ENCODE data around the gene FHIP1B. TPM values are rescaled to one million over a fixed set of nuclear protein-coding genes. Genes with fewer than 3 reads are reported as not detected.

The FHIP1B gene
- total RNA-seq, 1 experiment from 2014 or later, result 32.1 TPM

DNA sequence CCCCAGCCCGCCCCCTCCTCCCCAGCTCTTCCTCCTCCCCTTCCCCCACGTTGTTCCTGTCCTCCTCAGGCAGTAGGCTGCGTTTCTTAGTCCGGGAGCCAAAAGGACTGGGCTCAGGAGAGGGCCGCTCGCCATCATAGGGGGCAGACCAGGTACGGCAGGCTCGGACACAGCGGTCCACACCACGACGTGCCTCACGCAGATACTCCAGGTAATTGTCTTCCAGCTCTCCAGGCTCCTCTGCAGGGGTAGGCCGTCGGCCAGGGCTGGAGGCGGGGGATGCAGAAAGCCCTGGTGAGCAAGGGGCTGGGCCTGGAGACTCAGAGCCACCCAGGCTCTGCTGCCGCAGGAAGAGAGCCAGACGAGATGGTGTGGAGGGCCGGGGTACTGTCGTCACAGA, 16.7 kb downstream of the FHIP1B start:
- TF ChIP-seq, protein P1, sequence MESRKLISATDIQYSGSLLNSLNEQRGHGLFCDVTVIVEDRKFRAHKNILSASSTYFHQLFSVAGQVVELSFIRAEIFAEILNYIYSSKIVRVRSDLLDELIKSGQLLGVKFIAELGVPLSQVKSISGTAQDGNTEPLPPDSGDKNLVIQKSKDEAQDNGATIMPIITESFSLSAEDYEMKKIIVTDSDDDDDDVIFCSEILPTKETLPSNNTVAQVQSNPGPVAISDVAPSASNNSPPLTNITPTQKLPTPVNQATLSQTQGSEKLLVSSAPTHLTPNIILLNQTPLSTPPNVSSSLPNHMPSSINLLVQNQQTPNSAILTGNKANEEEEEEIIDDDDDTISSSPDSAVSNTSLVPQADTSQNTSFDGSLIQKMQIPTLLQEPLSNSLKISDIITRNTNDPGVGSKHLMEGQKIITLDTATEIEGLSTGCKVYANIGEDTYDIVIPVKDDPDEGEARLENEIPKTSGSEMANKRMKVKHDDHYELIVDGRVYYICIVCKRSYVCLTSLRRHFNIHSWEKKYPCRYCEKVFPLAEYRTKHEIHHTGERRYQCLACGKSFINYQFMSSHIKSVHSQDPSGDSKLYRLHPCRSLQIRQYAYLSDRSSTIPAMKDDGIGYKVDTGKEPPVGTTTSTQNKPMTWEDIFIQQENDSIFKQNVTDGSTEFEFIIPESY (IDR thresholded peaks at IDR 0.05; ENCODE audit: extremely low read depth, insufficient replicate concordance, low read length), result no peak
- TF ChIP-seq, protein P2, sequence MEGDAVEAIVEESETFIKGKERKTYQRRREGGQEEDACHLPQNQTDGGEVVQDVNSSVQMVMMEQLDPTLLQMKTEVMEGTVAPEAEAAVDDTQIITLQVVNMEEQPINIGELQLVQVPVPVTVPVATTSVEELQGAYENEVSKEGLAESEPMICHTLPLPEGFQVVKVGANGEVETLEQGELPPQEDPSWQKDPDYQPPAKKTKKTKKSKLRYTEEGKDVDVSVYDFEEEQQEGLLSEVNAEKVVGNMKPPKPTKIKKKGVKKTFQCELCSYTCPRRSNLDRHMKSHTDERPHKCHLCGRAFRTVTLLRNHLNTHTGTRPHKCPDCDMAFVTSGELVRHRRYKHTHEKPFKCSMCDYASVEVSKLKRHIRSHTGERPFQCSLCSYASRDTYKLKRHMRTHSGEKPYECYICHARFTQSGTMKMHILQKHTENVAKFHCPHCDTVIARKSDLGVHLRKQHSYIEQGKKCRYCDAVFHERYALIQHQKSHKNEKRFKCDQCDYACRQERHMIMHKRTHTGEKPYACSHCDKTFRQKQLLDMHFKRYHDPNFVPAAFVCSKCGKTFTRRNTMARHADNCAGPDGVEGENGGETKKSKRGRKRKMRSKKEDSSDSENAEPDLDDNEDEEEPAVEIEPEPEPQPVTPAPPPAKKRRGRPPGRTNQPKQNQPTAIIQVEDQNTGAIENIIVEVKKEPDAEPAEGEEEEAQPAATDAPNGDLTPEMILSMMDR (IDR thresholded peaks at IDR 0.05 in 2 of 3, conservative IDR thresholded peaks at IDR 0.05 in 1 of 3; ENCODE audit: borderline replicate concordance in 1 of 3, insufficient read depth in 1 of 3, low read depth in 2 of 3, low read length in 2 of 3), result no peak
- TF ChIP-seq ZNF274 (IDR thresholded peaks at IDR 0.05; ENCODE audit: low read depth, low read length), result no peak
- no peak for TF ChIP-seq EZH2phosphoT487 (IDR thresholded peaks at IDR 0.05; ENCODE audit: borderline replicate concordance)
- no peak for TF ChIP-seq RAD21 (IDR thresholded peaks at IDR 0.05; ENCODE audit: low read depth)
- TF ChIP-seq CBX3 (IDR thresholded peaks at IDR 0.05; ENCODE audit: low read depth), result no peak
- TF ChIP-seq, protein P3, sequence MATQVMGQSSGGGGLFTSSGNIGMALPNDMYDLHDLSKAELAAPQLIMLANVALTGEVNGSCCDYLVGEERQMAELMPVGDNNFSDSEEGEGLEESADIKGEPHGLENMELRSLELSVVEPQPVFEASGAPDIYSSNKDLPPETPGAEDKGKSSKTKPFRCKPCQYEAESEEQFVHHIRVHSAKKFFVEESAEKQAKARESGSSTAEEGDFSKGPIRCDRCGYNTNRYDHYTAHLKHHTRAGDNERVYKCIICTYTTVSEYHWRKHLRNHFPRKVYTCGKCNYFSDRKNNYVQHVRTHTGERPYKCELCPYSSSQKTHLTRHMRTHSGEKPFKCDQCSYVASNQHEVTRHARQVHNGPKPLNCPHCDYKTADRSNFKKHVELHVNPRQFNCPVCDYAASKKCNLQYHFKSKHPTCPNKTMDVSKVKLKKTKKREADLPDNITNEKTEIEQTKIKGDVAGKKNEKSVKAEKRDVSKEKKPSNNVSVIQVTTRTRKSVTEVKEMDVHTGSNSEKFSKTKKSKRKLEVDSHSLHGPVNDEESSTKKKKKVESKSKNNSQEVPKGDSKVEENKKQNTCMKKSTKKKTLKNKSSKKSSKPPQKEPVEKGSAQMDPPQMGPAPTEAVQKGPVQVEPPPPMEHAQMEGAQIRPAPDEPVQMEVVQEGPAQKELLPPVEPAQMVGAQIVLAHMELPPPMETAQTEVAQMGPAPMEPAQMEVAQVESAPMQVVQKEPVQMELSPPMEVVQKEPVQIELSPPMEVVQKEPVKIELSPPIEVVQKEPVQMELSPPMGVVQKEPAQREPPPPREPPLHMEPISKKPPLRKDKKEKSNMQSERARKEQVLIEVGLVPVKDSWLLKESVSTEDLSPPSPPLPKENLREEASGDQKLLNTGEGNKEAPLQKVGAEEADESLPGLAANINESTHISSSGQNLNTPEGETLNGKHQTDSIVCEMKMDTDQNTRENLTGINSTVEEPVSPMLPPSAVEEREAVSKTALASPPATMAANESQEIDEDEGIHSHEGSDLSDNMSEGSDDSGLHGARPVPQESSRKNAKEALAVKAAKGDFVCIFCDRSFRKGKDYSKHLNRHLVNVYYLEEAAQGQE (IDR thresholded peaks at IDR 0.05; ENCODE audit: low read depth), result no peak
- TF ChIP-seq SP1 (IDR thresholded peaks at IDR 0.05; ENCODE audit: low read depth), result no peak
- no peak for TF ChIP-seq ZFX (IDR thresholded peaks at IDR 0.05)
- TF ChIP-seq POLR2A (IDR thresholded peaks at IDR 0.05; ENCODE audit: borderline replicate concordance, extremely low read depth, insufficient read depth, insufficient read length), result no peak
- TF ChIP-seq FOSL1 (IDR thresholded peaks at IDR 0.05; ENCODE audit: low read depth), result no peak
- TF ChIP-seq TCF7L2 (IDR thresholded peaks at IDR 0.05; ENCODE audit: borderline replicate concordance, extremely low read depth, insufficient read depth, insufficient read length), result no peak
- TF ChIP-seq CEBPB (IDR thresholded peaks at IDR 0.05; ENCODE audit: low read depth), result no peak
- no peak for TF ChIP-seq EGR1 (IDR thresholded peaks at IDR 0.05; ENCODE audit: low read depth)
- TF ChIP-seq SRF (IDR thresholded peaks at IDR 0.05; ENCODE audit: low read depth), result no peak
- H3K4me2 ChIP-seq (ENCODE audit: low read length), result no peak overlapping the region
- no peaks in the 10 kb centered on the region for H3K79me2 ChIP-seq (ENCODE audit: insufficient read depth, low read length)
- H3K27ac ChIP-seq (ENCODE audit: low read depth, low read length), result no peak overlapping the region
- H3K27me3 ChIP-seq (ENCODE audit: insufficient read depth, low read length), result no peaks in the 10 kb centered on the region
- POLR2A ChIA-PET, result no interaction called here
- CTCF ChIA-PET, result interaction anchor here (1.4 kb wide), 1 partner anchor 145 kb away, joined by 4 read pairs; no protein-coding TSS in a partner anchor
- no peak overlapping the region for H3K4me3 ChIP-seq (replicated peaks in 1 of 2; ENCODE audit: low read depth in 1 of 2, low read length in 2 of 2)
- peaks cover 0 to 7% of the 10 kb centered on the region in 2 experiments; a peak in 1 of 4 replicates for H3K4me1 ChIP-seq (ENCODE audit: control insufficient read depth in 1 of 2, insufficient read depth in 2 of 2, low read length in 2 of 2)
- BruUV-seq (replicated peaks), result no TSS peak
- H2AFZ ChIP-seq (ENCODE audit: low read depth, low read length, poor library complexity, severe bottlenecking), result no peak overlapping the region
- peaks cover 18 to 22% of the 10 kb centered on the region in 2 experiments; a peak in 3 of 4 replicates for H3K36me3 ChIP-seq (ENCODE audit: control insufficient read depth in 1 of 2, insufficient read depth in 2 of 2, low read length in 2 of 2)
- DNase-seq (ENCODE audit: low read depth, low spot score) (no peak), ATAC-seq (no peak)
- intact Hi-C loops (cut with micrococcal nuclease), result no loop called here
- no peaks in the 10 kb centered on the region for H3K9me2 ChIP-seq (ENCODE audit: insufficient read depth)
- H3K9me3 ChIP-seq (ENCODE audit: control insufficient read depth in 1 of 2, insufficient read depth in 1 of 2, low read depth in 1 of 2, low read length in 2 of 2), result no peaks in the 10 kb centered on the region
- H4K20me1 ChIP-seq (ENCODE audit: insufficient read depth), result no peaks in the 10 kb centered on the region
- RAD21 ChIA-PET (ENCODE audit: low non-redundant PET in 1 of 2, low total read pairs in 2 of 2, uncharacterized antibody in 2 of 2, unreplicated experiment in 2 of 2), result no interaction called here
- no peak overlapping the region for H3K9ac ChIP-seq (ENCODE audit: low read length)

Data from HCT116 (cell line).